ENCODE data around the gene R3HCC1L.
A peak's percentile ranks its signal among the peaks of the same experiment; 100 is the strongest.
"Not testable (repeated sequence)": the region's sequence is repeated elsewhere in the genome, so short reads cannot be mapped to it uniquely, and the experiment has no call there.

The R3HCC1L gene

DNA sequence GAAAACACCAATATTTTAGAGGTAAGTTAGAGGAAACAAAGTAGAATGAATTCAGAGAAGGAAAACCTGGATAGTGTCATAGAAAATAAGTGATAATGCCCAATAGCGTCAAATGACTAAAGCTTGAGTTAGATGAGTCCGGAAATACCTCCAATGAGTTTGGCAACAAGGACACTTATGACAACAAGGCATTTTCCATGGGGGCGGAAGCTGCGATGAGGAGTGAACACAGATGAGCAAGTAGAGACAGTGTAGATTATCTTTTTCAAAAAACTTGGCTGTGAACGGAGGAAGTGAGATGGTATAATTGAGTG is 383 bp upstream of the R3HCC1L start:
- FAIRE-seq, result no peak
- no peak for TF ChIP-seq POLR2A (IDR thresholded peaks at IDR 0.05; ENCODE audit: low read depth, low read length)
- TF ChIP-seq TAF1 (IDR thresholded peaks at IDR 0.05; ENCODE audit: borderline replicate concordance, low read depth, low read length), result no peak
- TF ChIP-seq POLR2AphosphoS5 (IDR thresholded peaks at IDR 0.05; ENCODE audit: low read depth, low read length), result no peak

DNA sequence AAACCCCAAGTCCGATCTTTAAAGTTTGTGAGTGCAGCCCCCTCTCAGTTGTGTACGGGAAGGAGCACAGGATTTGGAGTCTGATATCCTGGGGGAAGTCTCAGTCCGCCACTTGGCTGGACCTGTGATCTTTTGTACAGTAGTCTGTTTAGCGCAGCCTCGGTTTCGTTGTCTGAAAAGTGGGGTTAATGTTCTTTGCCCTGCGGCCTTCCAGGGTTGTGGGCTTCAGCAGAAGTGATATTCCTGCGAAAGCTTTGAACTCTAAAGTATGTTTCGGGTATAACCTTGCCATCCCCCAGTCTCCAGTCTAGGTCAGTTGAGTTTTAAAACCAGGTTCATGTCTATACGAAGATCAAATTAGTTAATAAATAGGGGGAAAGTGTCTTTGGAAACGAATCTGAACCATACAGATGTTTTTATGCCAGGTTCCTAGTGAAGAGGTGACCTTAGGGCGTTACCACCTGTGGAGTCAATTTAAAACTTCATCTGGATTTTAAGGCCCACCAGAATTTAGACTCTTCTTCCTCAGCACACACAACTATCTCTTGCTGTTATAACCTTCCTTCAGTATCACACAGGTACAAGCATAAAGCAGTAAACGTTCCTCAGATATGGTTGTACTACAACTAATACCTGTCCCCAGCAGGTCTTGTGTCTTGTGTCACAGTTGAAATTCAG is 904 bp downstream of the R3HCC1L start:
- TF ChIP-seq POLR2A (IDR thresholded peaks at IDR 0.05; ENCODE audit: low read depth, low read length) (no peak), TAF1 (IDR thresholded peaks at IDR 0.05; ENCODE audit: borderline replicate concordance, low read depth, low read length) (no peak), POLR2AphosphoS5 (IDR thresholded peaks at IDR 0.05; ENCODE audit: low read depth, low read length) (no peak)
- no peak for DNase-seq (ENCODE audit: insufficient read length)
- FAIRE-seq, result peak; percentile 64

More for the DNA sequence above, 383 bp upstream of the R3HCC1L start:
- DNase-seq (ENCODE audit: insufficient read length), result no peak

DNA sequence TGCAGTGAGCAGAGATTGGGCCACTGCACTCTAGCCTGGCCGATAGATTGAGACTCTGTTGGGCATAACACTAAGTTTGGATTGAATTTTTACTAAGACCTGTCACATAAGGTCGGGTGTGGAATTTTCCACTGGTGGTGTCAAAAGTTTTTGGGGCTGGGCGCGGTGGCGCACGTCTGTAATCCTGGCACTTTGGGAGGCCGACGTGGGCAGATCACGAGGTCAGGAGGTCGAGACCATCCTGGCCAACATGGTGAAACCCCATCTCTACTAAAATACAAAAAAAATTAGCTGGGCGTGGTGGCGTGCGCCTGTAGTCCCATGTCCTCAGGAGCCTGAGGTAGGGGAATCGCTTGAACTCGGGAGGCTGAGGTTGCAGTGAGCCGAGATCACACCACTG is 2.3 kb downstream of the R3HCC1L start:
- not testable (repeated sequence) for FAIRE-seq; DNase-seq (ENCODE audit: insufficient read length)

DNA sequence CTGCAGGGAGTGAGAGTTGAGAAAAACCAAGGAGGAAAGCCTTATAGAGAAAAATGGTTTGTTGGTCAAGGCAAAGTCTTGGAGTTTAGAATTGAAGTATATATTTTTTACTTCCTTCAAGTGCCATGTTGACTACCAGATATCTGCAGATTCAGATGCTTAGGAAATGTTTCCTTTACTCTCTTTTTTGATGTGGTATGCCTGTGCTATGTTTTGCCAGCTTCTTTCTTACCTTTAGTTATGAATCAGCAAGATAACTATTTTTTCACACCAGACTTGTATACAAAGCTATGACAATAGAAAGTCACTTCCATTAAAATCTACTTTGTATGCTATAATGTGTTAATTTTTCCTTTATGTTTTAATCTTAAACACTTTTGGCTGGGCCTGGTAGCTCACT is 3.6 kb downstream of the R3HCC1L start:
- FAIRE-seq (no peak), DNase-seq (ENCODE audit: insufficient read length) (no peak)
- TF ChIP-seq TAF1 (IDR thresholded peaks at IDR 0.05; ENCODE audit: borderline replicate concordance, low read depth, low read length), result no peak
- TF ChIP-seq POLR2AphosphoS5 (IDR thresholded peaks at IDR 0.05; ENCODE audit: low read depth, low read length), result no peak
- no peak for TF ChIP-seq POLR2A (IDR thresholded peaks at IDR 0.05; ENCODE audit: low read depth, low read length)

DNA sequence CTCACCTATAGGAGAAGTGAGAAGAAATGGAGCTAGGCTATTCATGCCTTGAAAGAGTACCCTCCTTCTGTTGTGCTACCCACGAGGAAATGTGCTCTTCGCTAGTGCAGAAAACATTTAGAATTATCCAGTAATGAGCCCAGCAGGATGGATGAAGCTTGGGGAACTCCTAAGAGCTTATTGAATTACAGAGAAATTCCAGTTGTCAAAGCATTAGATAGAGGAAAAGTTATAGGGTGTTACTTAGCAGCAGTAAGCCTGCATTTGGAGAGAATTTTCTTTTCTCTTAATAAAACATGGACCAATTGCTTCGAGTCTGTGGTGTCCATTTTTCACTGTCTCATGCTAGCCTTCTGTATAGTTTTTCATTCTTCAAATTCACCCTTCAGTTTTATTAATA is 5.0 kb downstream of the R3HCC1L start:
- DNase-seq (ENCODE audit: insufficient read length) (no peak), FAIRE-seq (no peak)
- TF ChIP-seq POLR2A (IDR thresholded peaks at IDR 0.05; ENCODE audit: low read depth, low read length), result no peak
- TF ChIP-seq POLR2AphosphoS5 (IDR thresholded peaks at IDR 0.05; ENCODE audit: low read depth, low read length), result no peak
- no peak for TF ChIP-seq TAF1 (IDR thresholded peaks at IDR 0.05; ENCODE audit: borderline replicate concordance, low read depth, low read length)

DNA sequence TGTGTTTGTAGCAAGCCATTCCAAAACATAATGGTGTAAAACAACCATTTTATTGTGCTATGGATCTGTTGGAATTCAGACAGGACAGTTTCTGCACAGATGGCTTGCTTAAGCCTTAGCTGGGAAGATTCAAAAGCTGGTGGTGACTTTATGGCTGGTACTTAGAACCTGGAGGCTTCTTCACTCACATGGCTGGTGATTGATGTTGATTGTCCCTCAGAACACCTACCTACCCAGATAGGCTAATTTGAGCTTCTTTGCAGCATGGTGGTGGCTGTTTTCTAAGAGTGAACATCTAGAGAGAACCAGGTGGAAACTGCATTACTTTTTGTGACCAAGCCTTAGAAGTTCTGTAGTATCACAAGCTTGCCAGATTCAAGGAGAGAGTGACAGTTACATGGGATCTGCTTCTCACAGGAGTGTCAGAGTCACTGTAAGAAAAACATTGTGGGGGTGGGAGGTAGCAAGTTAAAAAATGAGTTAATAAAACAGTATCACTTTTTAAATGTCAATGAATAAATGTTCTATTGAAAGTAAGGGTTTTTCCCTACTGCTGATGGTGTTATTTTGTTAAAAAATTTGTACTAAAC is 7.1 kb downstream of the R3HCC1L start:
- DNase-seq (ENCODE audit: insufficient read length), result no peak
- TF ChIP-seq POLR2AphosphoS5 (IDR thresholded peaks at IDR 0.05; ENCODE audit: low read depth, low read length) (no peak), TAF1 (IDR thresholded peaks at IDR 0.05; ENCODE audit: borderline replicate concordance, low read depth, low read length) (no peak), POLR2A (IDR thresholded peaks at IDR 0.05; ENCODE audit: low read depth, low read length) (no peak)
- peak; percentile 71 for FAIRE-seq

DNA sequence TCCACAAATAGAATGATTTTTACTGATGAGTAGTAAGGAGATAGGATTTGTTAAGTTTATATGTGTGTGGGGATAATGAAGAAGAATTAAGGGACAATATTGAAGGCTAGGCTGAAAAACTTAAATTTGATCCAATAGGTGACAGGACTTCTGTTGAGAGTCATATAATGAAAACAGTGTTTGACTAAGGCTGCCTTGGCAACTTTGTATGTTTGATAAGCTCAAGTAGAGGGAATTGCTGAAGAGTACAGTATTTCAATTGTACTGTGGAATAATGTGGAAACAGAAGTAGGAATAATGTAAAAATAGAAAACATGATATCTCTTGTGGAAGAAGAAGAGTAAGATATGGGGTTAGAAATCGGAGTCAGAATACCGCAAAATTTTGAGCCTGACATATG is 10.5 kb downstream of the R3HCC1L start:
- TF ChIP-seq TAF1 (IDR thresholded peaks at IDR 0.05; ENCODE audit: borderline replicate concordance, low read depth, low read length), result no peak
- no peak for TF ChIP-seq POLR2AphosphoS5 (IDR thresholded peaks at IDR 0.05; ENCODE audit: low read depth, low read length)
- TF ChIP-seq POLR2A (IDR thresholded peaks at IDR 0.05; ENCODE audit: low read depth, low read length), result no peak
- FAIRE-seq (no peak), DNase-seq (ENCODE audit: insufficient read length) (no peak)

DNA sequence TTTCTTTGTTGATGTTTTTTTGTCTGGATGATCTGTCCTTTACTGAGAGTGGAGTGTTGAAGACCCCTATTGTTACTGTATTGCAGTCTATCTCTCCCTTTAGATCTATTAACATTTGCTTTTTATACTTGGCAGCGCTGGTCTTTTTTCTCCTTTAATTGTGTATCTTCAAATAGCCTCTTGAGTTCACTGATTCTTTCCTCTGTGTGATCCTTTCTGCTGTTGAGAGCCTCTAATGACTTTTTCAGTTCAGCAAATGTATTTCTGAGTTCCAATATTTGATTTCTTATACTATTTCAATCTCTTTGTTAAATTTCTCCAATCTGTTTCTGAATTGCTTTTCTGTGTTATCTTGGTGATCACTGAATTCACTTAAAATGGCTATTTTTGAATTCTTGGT is 15.4 kb downstream of the R3HCC1L start:
- FAIRE-seq (no peak), DNase-seq (ENCODE audit: insufficient read length) (no peak)
- TF ChIP-seq POLR2AphosphoS5 (IDR thresholded peaks at IDR 0.05; ENCODE audit: low read depth, low read length) (no peak), POLR2A (IDR thresholded peaks at IDR 0.05; ENCODE audit: low read depth, low read length) (no peak), TAF1 (IDR thresholded peaks at IDR 0.05; ENCODE audit: borderline replicate concordance, low read depth, low read length) (no peak)

DNA sequence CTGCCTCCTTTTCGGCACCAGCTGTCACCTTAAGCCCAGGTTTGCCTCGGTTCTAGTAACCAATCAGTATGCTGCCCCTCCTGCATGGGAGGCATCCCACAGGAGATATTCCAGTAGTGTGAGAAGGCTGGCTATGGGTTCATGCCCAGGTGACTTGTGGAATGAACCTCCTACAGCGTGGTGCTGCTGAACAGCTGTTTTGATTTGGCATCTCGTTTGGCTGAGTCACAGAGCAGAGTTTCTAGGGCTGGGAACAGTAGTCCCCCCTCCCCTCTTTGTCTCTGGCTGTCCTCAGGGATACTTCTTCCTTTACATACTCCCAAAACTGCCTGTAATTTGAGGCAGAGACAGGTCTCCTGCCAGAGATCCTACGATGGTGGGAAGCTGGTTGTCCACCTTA is 16.1 kb downstream of the R3HCC1L start:
- no peak for FAIRE-seq
- no peak for DNase-seq (ENCODE audit: insufficient read length)
- TF ChIP-seq POLR2A (IDR thresholded peaks at IDR 0.05; ENCODE audit: low read depth, low read length) (no peak), TAF1 (IDR thresholded peaks at IDR 0.05; ENCODE audit: borderline replicate concordance, low read depth, low read length) (no peak), POLR2AphosphoS5 (IDR thresholded peaks at IDR 0.05; ENCODE audit: low read depth, low read length) (no peak)

DNA sequence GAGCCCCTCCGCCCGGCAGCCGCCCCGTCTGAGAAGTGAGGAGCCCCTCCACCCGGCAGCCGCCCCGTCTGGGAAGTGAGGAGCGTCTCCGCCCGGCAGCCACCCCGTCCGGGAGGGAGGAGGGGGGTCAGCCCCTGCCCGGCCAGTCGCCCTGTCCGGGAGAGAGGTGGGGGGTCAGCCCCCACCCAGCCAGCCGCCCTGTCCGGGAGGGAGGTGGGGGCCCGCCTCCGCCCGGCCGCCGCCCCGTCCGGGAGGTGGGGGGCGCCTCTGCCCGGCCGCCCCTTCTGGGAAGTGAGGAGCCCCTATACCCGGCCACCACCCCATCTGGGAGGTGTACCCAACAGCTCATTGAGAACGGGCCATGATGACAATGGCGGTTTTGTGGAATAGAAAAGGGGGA is 18.3 kb downstream of the R3HCC1L start:
- not testable (repeated sequence) for DNase-seq (ENCODE audit: insufficient read length); FAIRE-seq

DNA sequence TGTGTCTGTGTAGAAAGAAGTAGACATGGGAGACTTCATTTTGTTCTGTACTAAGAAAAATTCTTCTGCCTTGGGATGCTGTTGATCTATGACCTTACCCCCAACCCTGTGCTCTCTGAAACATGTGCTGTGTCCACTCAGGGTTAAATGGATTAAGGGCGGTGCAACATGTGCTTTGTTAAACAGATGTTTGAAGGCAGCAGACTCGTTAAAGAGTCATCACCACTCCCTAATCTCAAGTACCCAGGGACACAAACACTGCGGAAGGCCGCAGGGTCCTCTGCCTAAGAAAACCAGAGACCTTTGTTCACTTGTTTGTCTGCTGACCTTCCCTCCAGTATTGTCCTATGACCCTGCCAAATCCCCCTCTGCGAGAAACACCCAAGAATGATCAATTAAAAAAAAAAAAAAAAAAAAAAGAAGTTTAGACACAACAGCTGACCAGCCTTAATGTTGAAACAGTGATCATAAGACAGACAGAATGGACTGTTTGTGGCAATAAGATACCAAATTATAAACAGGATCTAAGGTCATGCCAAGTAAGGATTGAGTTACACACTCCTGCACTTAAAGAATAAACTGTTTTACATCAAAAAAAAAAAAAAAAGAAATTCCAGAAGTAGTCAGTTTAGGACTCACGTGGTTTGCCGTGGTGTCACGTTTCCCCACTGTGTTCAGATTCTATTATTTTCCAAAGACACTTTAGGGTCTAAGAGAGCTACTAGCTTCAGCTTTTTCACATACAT is 18.9 kb downstream of the R3HCC1L start:
- DNase-seq (ENCODE audit: insufficient read length), result not testable (repeated sequence)

DNA sequence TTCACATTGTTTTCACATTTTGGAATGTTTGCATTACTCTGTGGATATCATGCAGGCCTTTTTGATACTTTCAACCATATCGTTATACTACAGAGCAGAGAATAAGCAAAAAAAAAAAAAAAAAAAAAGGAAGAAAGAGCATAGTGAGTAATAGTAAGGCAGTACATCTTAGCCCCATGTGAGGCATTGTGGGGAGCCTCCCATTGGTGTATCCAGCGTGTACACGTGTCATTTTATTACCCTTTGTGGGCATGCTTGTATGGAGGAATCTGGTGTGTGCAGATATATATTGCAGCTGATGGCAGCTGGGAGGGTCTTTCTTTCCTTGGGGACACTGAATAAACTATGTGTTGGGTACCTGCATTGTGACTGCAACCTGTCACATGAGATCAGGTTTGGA is 19.6 kb downstream of the R3HCC1L start:
- FAIRE-seq, result no peak
- TF ChIP-seq TAF1 (IDR thresholded peaks at IDR 0.05; ENCODE audit: borderline replicate concordance, low read depth, low read length) (no peak), POLR2AphosphoS5 (IDR thresholded peaks at IDR 0.05; ENCODE audit: low read depth, low read length) (no peak), POLR2A (IDR thresholded peaks at IDR 0.05; ENCODE audit: low read depth, low read length) (no peak)
- no peak for DNase-seq (ENCODE audit: insufficient read length)

More for the DNA sequence above, 18.9 kb downstream of the R3HCC1L start:
- FAIRE-seq, result peak; percentile 65
